WI38 (cell line): ENCODE data around the gene SFMBT2.

Experiments used
- H3K4me3 ChIP-seq: 2 replicates; pipeline ENCODE4 v1.5.1; 2011; ENCODE audit warnings: low read depth, mild to moderate bottlenecking, control low read depth, low read length
- TF ChIP-seq, protein P1 (sequence below): IDR thresholded peaks from 2 replicates; pipeline ENCODE4 v1.5.1; 2012; ENCODE audit warnings: low read depth, mild to moderate bottlenecking, control low read depth, low read length

SFMBT2 gene

DNA sequence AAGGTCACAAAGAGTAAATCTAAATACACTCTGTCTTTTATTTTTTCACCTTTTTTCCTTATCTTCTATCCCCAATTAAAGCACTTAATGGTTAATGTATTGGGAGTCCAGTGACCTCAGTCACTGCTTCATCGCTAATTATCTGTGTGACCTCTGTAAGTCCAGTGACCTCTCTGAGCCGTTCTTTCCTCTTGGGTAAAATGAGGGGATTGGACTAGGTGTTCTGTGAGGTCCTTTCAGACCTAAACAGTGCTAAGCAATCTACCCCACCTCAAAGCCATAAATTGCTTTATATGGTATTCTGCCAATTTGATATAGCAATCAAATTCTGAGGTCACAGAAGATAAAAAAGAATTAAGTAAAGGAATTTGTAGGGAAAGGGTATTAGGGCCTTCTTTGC, 3.9 kb upstream of the SFMBT2 start:
- no peak overlapping the region for H3K4me3 ChIP-seq
- TF ChIP-seq, protein P1, sequence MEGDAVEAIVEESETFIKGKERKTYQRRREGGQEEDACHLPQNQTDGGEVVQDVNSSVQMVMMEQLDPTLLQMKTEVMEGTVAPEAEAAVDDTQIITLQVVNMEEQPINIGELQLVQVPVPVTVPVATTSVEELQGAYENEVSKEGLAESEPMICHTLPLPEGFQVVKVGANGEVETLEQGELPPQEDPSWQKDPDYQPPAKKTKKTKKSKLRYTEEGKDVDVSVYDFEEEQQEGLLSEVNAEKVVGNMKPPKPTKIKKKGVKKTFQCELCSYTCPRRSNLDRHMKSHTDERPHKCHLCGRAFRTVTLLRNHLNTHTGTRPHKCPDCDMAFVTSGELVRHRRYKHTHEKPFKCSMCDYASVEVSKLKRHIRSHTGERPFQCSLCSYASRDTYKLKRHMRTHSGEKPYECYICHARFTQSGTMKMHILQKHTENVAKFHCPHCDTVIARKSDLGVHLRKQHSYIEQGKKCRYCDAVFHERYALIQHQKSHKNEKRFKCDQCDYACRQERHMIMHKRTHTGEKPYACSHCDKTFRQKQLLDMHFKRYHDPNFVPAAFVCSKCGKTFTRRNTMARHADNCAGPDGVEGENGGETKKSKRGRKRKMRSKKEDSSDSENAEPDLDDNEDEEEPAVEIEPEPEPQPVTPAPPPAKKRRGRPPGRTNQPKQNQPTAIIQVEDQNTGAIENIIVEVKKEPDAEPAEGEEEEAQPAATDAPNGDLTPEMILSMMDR, result no peak

DNA sequence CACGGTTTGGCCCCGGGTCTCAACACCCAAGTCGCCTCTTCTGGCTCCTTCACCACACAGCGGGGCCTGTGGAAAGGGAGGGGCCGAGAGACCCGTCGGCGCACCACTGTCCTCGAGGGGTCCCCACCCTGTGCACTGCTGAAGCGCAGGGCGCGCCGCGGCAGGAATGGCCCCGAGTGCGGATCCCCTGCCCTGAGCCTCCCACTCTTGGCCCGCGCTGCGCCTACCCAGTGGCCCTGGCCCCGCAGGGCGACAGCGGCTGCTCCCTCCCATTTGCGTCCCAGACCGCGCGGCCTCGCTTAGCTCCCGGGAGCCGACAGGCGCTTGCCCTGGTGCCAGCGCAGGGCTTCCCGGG, 2.1 kb upstream of the SFMBT2 start:
- TF ChIP-seq, protein P1, result no peak
- H3K4me3 ChIP-seq, result no peak overlapping the region

DNA sequence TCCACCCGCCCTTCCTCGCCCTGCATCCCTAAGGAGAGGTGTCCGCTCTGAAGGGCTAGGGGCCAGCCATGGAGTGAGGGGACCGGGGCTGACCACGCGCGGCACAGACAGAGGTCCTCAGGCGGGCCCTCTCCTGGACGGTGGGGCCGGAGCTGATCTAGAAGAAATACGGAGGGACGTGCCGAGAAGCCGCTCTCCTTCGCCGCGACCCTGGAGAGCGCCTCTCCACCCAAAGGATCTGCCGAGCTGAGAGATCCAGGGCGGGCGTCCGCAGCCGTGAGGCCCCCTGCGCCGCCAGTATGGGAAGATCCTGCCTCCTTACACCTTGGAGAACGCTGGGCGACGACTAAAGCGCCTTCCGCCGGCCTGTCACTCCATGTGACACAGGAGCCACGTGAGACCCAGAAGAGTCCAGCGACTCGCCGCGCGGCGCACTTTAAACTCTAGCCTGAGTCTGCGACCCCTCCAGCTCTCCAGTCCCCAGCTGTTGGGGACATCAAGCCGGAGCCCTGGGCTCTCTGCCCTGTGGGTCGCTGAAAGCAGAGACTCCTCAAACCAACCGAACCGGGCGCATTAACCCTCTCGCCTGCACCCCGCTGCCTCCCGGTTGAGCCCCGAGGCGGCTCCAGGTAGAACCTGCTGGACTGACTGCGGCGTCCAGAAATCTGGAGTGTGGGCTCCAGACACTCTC, 1.5 kb upstream of the SFMBT2 start:
- TF ChIP-seq, protein P1, result no peak

DNA sequence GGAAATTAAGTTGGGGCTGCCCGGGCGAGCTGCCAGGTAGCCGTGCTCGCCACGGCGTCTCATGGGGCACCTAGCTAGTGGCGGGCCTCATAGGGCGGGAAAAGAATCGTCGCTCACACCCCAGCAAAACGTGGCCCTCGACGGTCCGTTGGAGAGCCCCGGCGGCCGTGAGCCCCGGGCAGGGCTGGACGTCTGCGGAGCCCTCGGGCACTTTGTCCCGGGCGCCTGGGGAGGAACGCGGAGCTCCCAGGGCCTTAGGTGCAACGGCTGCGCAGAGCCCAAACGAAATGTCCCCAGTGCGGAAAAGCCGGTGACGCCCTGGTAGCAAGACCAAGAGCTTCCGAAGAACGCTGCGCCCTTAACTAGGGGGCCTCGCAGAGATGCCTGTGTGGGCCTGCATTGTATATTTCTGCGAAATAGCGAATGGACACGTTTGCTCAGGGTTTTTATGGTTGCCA, 866 bp upstream of the SFMBT2 start:
- H3K4me3 ChIP-seq, result no peak overlapping the region
- TF ChIP-seq, protein P1, result no peak

More for the DNA sequence above, 1.5 kb upstream of the SFMBT2 start:
- H3K4me3 ChIP-seq, result no peak overlapping the region

DNA sequence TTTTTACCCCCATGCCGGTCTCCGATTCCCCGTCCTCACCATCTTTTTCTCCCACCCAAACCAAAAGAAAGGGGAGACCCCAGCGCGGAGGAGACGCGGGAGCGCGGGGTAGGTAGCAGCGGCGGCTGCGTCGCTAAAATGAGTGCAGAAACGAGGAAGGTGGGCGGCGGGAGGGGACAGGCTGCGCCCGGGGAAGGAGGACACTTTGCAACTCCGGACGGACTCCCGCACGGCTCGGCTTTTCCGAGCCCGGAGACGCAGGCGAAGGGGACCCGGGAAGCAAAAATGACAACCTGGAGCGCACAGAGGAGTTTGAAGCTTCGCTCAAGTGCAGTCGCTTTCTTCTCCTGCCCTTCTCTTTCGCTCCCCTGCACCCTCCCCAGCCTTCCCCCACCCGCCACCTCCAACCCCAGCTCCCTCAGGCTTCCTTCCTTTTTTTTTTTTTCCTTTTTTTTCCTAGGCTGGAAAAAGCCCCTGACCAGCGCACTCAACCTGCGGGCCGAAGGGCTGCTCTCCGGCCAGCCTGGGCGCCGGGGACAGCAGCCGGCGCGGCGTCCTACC, 453 bp downstream of the SFMBT2 start:
- TF ChIP-seq, protein P1, result no peak
- peak overlapping the region; percentile 56 for H3K4me3 ChIP-seq

DNA sequence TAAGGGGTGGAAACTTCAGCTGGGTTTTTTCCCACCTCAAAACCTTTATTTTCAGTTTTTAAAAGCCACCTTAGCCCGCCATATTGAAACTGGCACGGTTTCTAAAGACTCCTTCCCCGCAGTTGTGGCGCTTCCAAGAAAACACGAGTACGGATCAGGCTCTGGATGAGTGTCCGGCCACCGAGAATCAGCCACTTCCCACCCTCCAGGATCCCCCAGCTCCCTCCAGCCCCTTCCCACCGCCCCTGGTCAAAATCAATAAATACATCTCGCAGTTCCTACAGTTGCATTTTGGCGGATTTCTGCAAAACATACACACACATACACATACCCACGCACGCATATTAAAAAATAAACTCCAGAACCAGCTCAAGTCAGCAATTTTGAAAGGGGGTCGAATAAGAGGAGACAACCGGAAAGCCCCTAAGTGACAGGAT, 1.1 kb downstream of the SFMBT2 start:
- TF ChIP-seq, protein P1, result no peak
- H3K4me3 ChIP-seq, result peak overlapping the region; percentile 56

DNA sequence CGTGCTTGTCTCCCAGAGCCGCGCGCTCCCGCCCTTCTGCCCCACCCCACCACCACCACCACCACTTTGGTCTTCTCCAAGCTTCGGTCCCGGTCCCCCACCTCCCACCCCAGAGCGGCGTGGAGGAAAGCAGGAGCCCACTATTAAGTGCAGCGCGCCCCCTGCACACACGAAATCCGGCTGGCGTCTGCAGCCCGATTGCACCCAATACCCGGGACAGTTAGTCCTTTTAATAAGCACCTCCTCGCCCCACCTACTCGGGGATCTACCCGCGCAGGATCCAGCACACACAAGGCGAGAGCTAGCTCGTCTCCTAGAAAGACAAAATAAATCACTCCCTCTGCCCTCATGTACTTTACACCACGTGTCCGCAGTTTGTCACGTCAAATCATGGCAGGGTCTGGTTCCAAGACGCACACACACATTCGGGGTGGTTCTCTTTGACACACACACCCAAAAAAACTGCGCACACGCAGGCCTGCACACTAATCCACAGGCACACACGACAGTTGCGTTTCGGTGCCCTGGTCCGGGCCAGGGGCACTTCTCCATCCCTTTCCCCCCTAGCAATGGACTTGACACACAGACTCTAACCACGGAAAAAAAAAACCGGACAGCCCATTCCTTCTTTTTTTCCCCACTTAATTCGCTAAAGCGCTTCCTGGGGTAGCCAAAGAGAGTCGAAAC, 1.6 kb downstream of the SFMBT2 start:
- peak overlapping the region; percentile 56 for H3K4me3 ChIP-seq
- TF ChIP-seq, protein P1, result no peak
